HepG2 (cell line): ENCODE data around the gene SEBOX. TPM values are rescaled to one million over a fixed set of nuclear protein-coding genes. Genes with fewer than 3 reads are reported as not detected.

ENCODE experiments used
- CCAR2 ChIP-seq: fragments of 200-400 bp; formaldehyde crosslinking; optimal IDR thresholded peaks from 2 replicates; pipeline ENCODE3; 2018; ENCODE audit warnings: low read depth, mild to moderate bottlenecking, low read length, moderate library complexity
- CEBPG ChIP-seq: IDR thresholded peaks from 2 replicates; pipeline ENCODE4 v1.6.1; 2016
- CREBL2 ChIP-seq: sonication (generic); formaldehyde crosslinking; IDR thresholded peaks from 2 replicates; pipeline ENCODE4 v1.8.1; 2023; ENCODE audit warnings: missing genetic modification reagents, mild to moderate bottlenecking, borderline replicate concordance
- DNMT3B ChIP-seq: conservative IDR thresholded peaks from 2 replicates; pipeline ENCODE4 v1.6.1; 2016; ENCODE audit warnings: missing biosample characterization, control low read depth
- FOXK1 ChIP-seq: sonication (generic); formaldehyde crosslinking; IDR thresholded peaks from 2 replicates; pipeline ENCODE4 v1.4.0; 2020; ENCODE audit warnings: low read depth, missing genetic modification reagents, borderline replicate concordance
- JUN ChIP-seq: sonication (generic); formaldehyde crosslinking; IDR thresholded peaks from 2 replicates; pipeline ENCODE4 v1.4.0; 2020; ENCODE audit warnings: mild to moderate bottlenecking, missing genetic modification reagents
- KAT2B ChIP-seq: fragments of 150-350 bp; IDR thresholded peaks from 2 replicates; pipeline ENCODE4 v1.6.1; 2014; ENCODE audit warnings: low read depth, low read length, borderline replicate concordance
- KLF11 ChIP-seq: IDR thresholded peaks from 2 replicates; pipeline ENCODE4 v1.6.1; 2016; ENCODE audit warnings: missing compliant biosample characterization
- MTA3 ChIP-seq: sonication (generic); formaldehyde crosslinking; IDR thresholded peaks from 2 replicates; pipeline ENCODE4 v1.4.0; 2020; ENCODE audit warnings: missing genetic modification reagents
- NONO ChIP-seq, 2 experiments: fragments of 450-650 bp in 1 of 2; sonication (generic) in 1 of 2; formaldehyde crosslinking in 1 of 2; IDR thresholded peaks in 1 of 2; conservative IDR thresholded peaks in 1 of 2; 2 replicates each; pipeline versions ENCODE4 v1.6.1 to v1.8.0; 2017 to 2022; ENCODE audit warnings: mild to moderate bottlenecking in 1 of 2, missing genetic modification reagents in 1 of 2, moderate library complexity in 1 of 2
- ONECUT2 ChIP-seq: sonication (generic); formaldehyde crosslinking; IDR thresholded peaks from 2 replicates; pipeline ENCODE4 v1.4.0; 2020; ENCODE audit warnings: missing genetic modification reagents
- PLRG1 ChIP-seq: fragments of 450-650 bp; conservative IDR thresholded peaks from 2 replicates; pipeline ENCODE4 v1.6.1; 2016
- SIN3A ChIP-seq: IDR thresholded peaks from 2 replicates; pipeline ENCODE4 v1.6.1; 2011; ENCODE audit warnings: low read depth, mild to moderate bottlenecking, control low read depth, low read length, borderline replicate concordance
- SNAPC2 ChIP-seq: sonication (generic); formaldehyde crosslinking; IDR thresholded peaks from 2 replicates; pipeline ENCODE4 v1.8.1; 2022; ENCODE audit warnings: mild to moderate bottlenecking, missing genetic modification reagents
- SNAPC5 ChIP-seq: sonication (generic); formaldehyde crosslinking; IDR thresholded peaks from 2 replicates; pipeline ENCODE4 v1.8.1; 2023; ENCODE audit warnings: mild to moderate bottlenecking, missing genetic modification reagents, borderline replicate concordance
- SP4 ChIP-seq: sonication (generic); formaldehyde crosslinking; IDR thresholded peaks from 2 replicates; pipeline ENCODE4 v1.8.1; 2023; ENCODE audit warnings: mild to moderate bottlenecking, missing genetic modification reagents
- TAF15 ChIP-seq: fragments of 200-400 bp; formaldehyde crosslinking; IDR thresholded peaks from one replicate; pipeline ENCODE4 v1.6.1; 2018; ENCODE audit warnings: mild to moderate bottlenecking, low read depth, low read length; ENCODE audit not compliant: poor library complexity, severe bottlenecking
- ZFP36L1 ChIP-seq: sonication (generic); formaldehyde crosslinking; IDR thresholded peaks from 2 replicates; pipeline ENCODE4 v1.8.0; 2022; ENCODE audit warnings: mild to moderate bottlenecking, missing genetic modification reagents, moderate library complexity
- ZNF207 ChIP-seq: fragments of 450-650 bp; IDR thresholded peaks from 2 replicates; pipeline ENCODE4 v1.6.1; 2016; ENCODE audit warnings: antibody characterized with exemption, borderline replicate concordance
- ZNF234 ChIP-seq: sonication (generic); formaldehyde crosslinking; conservative IDR thresholded peaks from 2 replicates; pipeline ENCODE4 v1.5.1; 2020; ENCODE audit warnings: mild to moderate bottlenecking, missing genetic modification reagents
- ZNF251 ChIP-seq: sonication (generic); formaldehyde crosslinking; IDR thresholded peaks from 2 replicates; pipeline ENCODE4 v1.9.0; 2021; ENCODE audit warnings: mild to moderate bottlenecking, missing genetic modification reagents
- ZNF567 ChIP-seq: sonication (generic); formaldehyde crosslinking; IDR thresholded peaks from 2 replicates; pipeline ENCODE4 v1.8.1; 2023; ENCODE audit warnings: mild to moderate bottlenecking, missing genetic modification reagents, borderline replicate concordance
- ZNF619 ChIP-seq: sonication (generic); formaldehyde crosslinking; IDR thresholded peaks from 2 replicates; pipeline ENCODE4 v1.4.0; 2020; ENCODE audit warnings: mild to moderate bottlenecking, missing genetic modification reagents
- ZNF772 ChIP-seq: sonication (generic); formaldehyde crosslinking; IDR thresholded peaks from 2 replicates; pipeline ENCODE4 v1.5.0; 2020; ENCODE audit warnings: mild to moderate bottlenecking, missing genetic modification reagents
- ZNF780A ChIP-seq: sonication (generic); formaldehyde crosslinking; IDR thresholded peaks from 2 replicates; pipeline ENCODE4 v1.8.0; 2022; ENCODE audit warnings: mild to moderate bottlenecking, missing genetic modification reagents, moderate library complexity
- ZSCAN20 ChIP-seq: sonication (generic); formaldehyde crosslinking; IDR thresholded peaks from 2 replicates; pipeline ENCODE4 v1.4.0; 2020; ENCODE audit warnings: missing genetic modification reagents, mild to moderate bottlenecking, borderline replicate concordance
- ZSCAN31 ChIP-seq: sonication (generic); formaldehyde crosslinking; IDR thresholded peaks from 2 replicates; pipeline ENCODE4 v1.5.0; 2020; ENCODE audit warnings: low read depth, mild to moderate bottlenecking, missing genetic modification reagents
- polyA plus RNA-seq, 8 experiments: library from polyadenylated mRNA; depleted of rRNA in 3 of 8; stranded (reverse) in 7 of 8; unstranded in 1 of 8; fragments of >200 nt; fragmentation: Illumina TruSeq in 4 of 8; extraction: Trizol in 4 of 8; gene quantifications; 2 replicates each; pipeline versions ENCODE4 v1.2.1 to v1.2.3, GENCODE V29; 2011 to 2016; ENCODE audit warnings: low read depth in 4 of 8, missing spikeins in 1 of 8, mixed read lengths in 1 of 8; ENCODE audit not compliant: insufficient read depth in 1 of 8
- total RNA-seq, 5 experiments: library from RNA; depleted of rRNA; stranded (reverse); fragments of >200 nt; fragmentation: Illumina TruSeq; extraction: Trizol; gene quantifications; 2 replicates each; pipeline ENCODE4 v1.2.3, GENCODE V29; 2016; ENCODE audit warnings: low read depth in 1 of 5
- TF ChIP-seq, protein P1 (sequence below): sonication (generic); formaldehyde crosslinking; IDR thresholded peaks from 2 replicates; pipeline ENCODE4 v1.4.0; 2020; ENCODE audit warnings: mild to moderate bottlenecking, missing genetic modification reagents
- TF ChIP-seq, protein P2 (sequence below): sonication (generic); formaldehyde crosslinking; IDR thresholded peaks from 2 replicates; pipeline ENCODE4 v1.5.0; 2020; ENCODE audit warnings: missing genetic modification reagents, mild to moderate bottlenecking, borderline replicate concordance

The SEBOX gene
- total and polyA plus RNA-seq, 2 of the 13 experiments (the other 11 are each of a cell fraction or from before 2014, with no cell fraction given): not detected

DNA sequence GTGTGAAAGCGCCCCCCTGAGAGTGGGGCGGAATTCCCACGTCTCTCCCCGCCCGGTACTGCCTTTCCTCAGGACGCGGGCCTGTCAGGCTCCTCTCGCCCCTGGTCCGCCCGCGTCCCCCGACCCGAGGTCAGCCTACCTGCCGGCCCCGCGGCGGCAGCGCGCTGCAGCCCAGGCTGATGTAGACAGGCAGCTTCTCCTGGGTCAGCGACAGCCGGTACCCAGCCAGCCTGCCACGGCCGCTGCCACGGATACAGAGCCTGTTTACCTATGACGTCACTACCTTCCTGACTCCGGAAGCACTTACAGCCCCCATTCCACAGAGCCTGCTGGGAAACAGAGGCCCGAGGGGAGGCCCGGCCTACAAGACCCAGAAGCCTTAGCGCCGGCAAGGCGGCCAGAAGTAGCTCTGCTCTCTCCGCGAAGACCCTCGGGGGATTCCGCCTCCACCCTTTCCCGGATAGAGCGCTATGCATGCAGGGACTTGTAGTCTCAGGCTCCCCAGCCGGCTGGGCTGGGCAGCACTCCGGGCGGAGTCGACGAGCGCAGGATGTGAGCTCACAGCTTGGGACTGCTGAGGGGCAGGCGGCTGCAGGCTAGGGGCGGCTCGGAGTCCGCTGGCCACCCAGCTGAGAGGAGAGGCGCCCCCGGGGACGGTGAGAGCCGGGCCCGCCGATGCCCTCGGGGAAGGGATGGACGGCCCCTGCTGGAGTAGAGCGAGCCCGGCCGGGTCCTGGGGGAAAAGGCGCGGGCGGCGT lies 29.6 kb downstream of the SEBOX start, which contains the start of the genes IFT20 and TNFAIP1 (continued):
- TF ChIP-seq ZSCAN31 (peak; percentile 14; the same call in 1 of the 2 replicates), TAF15 (no peak), SNAPC5 (no peak), MTA3 (no peak), ZNF234 (CRISPR knock-in tag) (0 out of 2 replicates have a peak, but pooled peaks have one; percentile 43), ZNF207 (no peak), CCAR2 (no peak), ZNF567 (CRISPR knock-in tag) (no peak), CREBL2 (CRISPR knock-in tag) (no peak), DNMT3B (CRISPR knock-in tag) (peak; percentile 67; the same call in 1 of the 2 replicates), CEBPG (CRISPR knock-in tag) (peak; percentile 42; the same call in 1 of the 2 replicates), ZNF780A (CRISPR knock-in tag) (no peak), JUN (CRISPR knock-in tag) (peak; percentile 92), SIN3A (peak; percentile 88; the same call in 1 of the 2 replicates), ZNF619 (CRISPR knock-in tag) (0 out of 2 replicates have a peak, but pooled peaks have one; percentile 39), KAT2B (no peak), KLF11 (CRISPR knock-in tag) (no peak), ZFP36L1 (CRISPR knock-in tag) (peak; percentile 33; the same call in 1 of the 2 replicates), ZNF772 (CRISPR knock-in tag) (0 out of 2 replicates have a peak, but pooled peaks have one; percentile 45), SNAPC2 (CRISPR knock-in tag) (no peak), SP4 (CRISPR knock-in tag) (peak; percentile 85), ONECUT2 (no peak), ZNF251 (CRISPR knock-in tag) (no peak), ZSCAN20 (CRISPR knock-in tag) (no peak), FOXK1 (peak; percentile 100), NONO (IDR thresholded peaks at IDR 0.05) (no peak), NONO (CRISPR knock-in tag; conservative IDR thresholded peaks at IDR 0.05) (peak; percentile 55; the same call in 1 of the 2 replicates), PLRG1 (no peak)
- TF ChIP-seq, protein P1, sequence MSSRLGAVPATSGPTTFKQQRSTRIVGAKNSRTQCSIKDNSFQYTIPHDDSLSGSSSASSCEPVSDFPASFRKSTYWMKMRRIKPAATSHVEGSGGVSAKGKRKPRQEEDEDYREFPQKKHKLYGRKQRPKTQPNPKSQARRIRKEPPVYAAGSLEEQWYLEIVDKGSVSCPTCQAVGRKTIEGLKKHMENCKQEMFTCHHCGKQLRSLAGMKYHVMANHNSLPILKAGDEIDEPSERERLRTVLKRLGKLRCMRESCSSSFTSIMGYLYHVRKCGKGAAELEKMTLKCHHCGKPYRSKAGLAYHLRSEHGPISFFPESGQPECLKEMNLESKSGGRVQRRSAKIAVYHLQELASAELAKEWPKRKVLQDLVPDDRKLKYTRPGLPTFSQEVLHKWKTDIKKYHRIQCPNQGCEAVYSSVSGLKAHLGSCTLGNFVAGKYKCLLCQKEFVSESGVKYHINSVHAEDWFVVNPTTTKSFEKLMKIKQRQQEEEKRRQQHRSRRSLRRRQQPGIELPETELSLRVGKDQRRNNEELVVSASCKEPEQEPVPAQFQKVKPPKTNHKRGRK (CRISPR knock-in tag): no peak
- TF ChIP-seq, protein P2, sequence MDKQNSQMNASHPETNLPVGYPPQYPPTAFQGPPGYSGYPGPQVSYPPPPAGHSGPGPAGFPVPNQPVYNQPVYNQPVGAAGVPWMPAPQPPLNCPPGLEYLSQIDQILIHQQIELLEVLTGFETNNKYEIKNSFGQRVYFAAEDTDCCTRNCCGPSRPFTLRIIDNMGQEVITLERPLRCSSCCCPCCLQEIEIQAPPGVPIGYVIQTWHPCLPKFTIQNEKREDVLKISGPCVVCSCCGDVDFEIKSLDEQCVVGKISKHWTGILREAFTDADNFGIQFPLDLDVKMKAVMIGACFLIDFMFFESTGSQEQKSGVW (CRISPR knock-in tag): no peak
